HL-60 (cell line): ENCODE results near the gene PLCB1.

Experiments
- DNase-seq, 2 experiments: peaks; one replicate each; pipeline ENCODE4 v3.0.0-alpha.2; 2010 to 2020; ENCODE audit warnings: low read depth in 1 of 2, low spot score in 1 of 2
- H3K27ac ChIP-seq: fragments of 250-450 bp; sonication (Bioruptor Pico); replicated peaks from 2 replicates; pipeline ENCODE4 v1.5.1; 2020; ENCODE audit warnings: mild to moderate bottlenecking, moderate library complexity
- H3K27me3 ChIP-seq: fragments of 250-450 bp; sonication (Bioruptor Pico); 2 replicates; pipeline ENCODE4 v1.5.1; 2021; ENCODE audit warnings: mild to moderate bottlenecking, moderate library complexity; ENCODE audit not compliant: insufficient read depth, poor library complexity, severe bottlenecking
- H3K4me3 ChIP-seq: replicated peaks from 2 replicates; pipeline ENCODE4 v1.5.1; 2011; ENCODE audit warnings: mild to moderate bottlenecking, control low read depth, low read length; ENCODE audit not compliant: insufficient read depth
- CTCF ChIP-seq: IDR thresholded peaks from one replicate; pipeline ENCODE4 v1.5.1; 2011; ENCODE audit warnings: low read length, control low read depth, inconsistent platforms; ENCODE audit not compliant: insufficient read depth
- GABPA ChIP-seq: IDR thresholded peaks from 2 replicates; pipeline ENCODE4 v1.6.1; 2012; ENCODE audit warnings: low read depth
- POLR2AphosphoS5 ChIP-seq: IDR thresholded peaks from 2 replicates; pipeline ENCODE4 v1.6.1; 2012; ENCODE audit warnings: low read depth
- SPI1 ChIP-seq: IDR thresholded peaks from 2 replicates; pipeline ENCODE4 v1.6.1; 2012; ENCODE audit warnings: low read depth, mild to moderate bottlenecking, borderline replicate concordance
- TF ChIP-seq, protein P1 (sequence below): IDR thresholded peaks from 2 replicates; pipeline ENCODE4 v1.6.1; 2012; ENCODE audit warnings: low read depth; ENCODE audit not compliant: insufficient replicate concordance

Gene PLCB1

DNA sequence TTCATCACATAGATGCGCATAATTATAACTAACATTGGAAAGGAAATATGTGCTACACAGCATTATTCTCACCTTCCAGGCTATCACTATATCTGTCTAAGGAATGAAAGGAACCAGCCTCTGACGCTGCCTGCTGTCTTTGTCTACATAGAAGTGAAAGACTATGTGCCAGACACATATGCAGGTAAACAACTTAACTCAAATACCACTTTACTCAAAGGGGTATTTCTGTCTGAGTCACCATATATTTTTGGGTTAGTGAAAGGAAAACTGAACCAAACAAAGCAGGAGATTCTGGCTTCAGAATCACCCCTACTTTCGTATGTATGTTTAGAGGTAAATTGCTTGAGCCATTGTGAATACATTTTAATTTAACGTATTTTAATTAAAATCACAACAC is 608.2 kb downstream of the PLCB1 start:
- no peak overlapping the region for H3K27ac ChIP-seq
- DNase-seq = no peak
- no peak overlapping the region for H3K4me3 ChIP-seq
- TF ChIP-seq SPI1 = no peak
- TF ChIP-seq, protein P1, sequence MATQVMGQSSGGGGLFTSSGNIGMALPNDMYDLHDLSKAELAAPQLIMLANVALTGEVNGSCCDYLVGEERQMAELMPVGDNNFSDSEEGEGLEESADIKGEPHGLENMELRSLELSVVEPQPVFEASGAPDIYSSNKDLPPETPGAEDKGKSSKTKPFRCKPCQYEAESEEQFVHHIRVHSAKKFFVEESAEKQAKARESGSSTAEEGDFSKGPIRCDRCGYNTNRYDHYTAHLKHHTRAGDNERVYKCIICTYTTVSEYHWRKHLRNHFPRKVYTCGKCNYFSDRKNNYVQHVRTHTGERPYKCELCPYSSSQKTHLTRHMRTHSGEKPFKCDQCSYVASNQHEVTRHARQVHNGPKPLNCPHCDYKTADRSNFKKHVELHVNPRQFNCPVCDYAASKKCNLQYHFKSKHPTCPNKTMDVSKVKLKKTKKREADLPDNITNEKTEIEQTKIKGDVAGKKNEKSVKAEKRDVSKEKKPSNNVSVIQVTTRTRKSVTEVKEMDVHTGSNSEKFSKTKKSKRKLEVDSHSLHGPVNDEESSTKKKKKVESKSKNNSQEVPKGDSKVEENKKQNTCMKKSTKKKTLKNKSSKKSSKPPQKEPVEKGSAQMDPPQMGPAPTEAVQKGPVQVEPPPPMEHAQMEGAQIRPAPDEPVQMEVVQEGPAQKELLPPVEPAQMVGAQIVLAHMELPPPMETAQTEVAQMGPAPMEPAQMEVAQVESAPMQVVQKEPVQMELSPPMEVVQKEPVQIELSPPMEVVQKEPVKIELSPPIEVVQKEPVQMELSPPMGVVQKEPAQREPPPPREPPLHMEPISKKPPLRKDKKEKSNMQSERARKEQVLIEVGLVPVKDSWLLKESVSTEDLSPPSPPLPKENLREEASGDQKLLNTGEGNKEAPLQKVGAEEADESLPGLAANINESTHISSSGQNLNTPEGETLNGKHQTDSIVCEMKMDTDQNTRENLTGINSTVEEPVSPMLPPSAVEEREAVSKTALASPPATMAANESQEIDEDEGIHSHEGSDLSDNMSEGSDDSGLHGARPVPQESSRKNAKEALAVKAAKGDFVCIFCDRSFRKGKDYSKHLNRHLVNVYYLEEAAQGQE = no peak
- TF ChIP-seq GABPA = no peak
- no peak for TF ChIP-seq CTCF
- TF ChIP-seq POLR2AphosphoS5 = no peak
- no peaks in the 10 kb centered on the region for H3K27me3 ChIP-seq

DNA sequence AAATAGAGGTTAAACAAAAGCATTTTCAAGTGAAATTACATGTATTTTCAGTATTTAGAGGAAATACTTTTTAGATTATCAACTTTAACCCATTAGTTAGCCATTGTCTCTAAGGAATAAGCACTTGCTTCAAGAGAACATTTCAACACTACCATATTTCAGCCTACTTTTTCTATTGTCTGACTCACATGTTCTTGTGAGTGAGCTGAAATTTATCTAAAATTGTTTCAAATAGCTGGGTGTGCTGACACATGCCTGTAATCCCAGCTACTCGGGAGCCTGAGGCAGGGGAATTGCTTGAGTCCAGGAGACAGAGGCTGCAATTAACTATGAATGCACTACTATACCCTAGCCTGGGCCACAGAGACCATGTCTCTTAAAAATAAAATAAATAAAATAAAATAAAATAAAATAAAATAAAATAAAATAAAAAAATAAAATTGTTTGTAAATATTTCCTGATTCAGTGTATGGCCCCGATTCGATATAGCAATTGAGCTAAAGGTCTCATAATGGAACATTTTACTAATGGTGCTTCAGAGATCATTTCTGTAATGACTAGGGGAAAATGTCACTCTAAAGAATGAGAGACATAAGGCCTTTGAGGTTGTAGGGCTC is 612.3 kb downstream of the PLCB1 start:
- Histone ChIP-seq H3K27me3 (no peaks in the 10 kb centered on the region), H3K27ac (no peak overlapping the region), H3K4me3 (no peak overlapping the region)
- TF ChIP-seq POLR2AphosphoS5 (no peak), SPI1 (no peak), GABPA (no peak), CTCF (no peak)
- TF ChIP-seq, protein P1 = no peak
- DNase-seq = no peak

- Histone ChIP-seq H3K27me3 (no peaks in the 10 kb centered on the region), H3K27ac (no peak overlapping the region), H3K4me3 (no peak overlapping the region)
- TF ChIP-seq GABPA (no peak), CTCF (no peak), SPI1 (no peak), POLR2AphosphoS5 (no peak)
- TF ChIP-seq, protein P1 = no peak
- DNase-seq = no peak
Measured at GRCh38 chr20:8749101-8749500, 617.0 kb downstream of the PLCB1 start.
